HepG2 (cell line): ENCODE data around the gene TRPV2. TPM values are rescaled to one million over a fixed set of nuclear protein-coding genes. Genes with fewer than 3 reads are reported as not detected.

Source experiments
- FLYWCH1 ChIP-seq: sonication (generic); formaldehyde crosslinking; IDR thresholded peaks from 2 replicates; pipeline ENCODE4 v1.8.1; 2023; ENCODE audit warnings: mild to moderate bottlenecking, missing genetic modification reagents
- GZF1 ChIP-seq: sonication (generic); formaldehyde crosslinking; IDR thresholded peaks from 2 replicates; pipeline ENCODE4 v1.5.1; 2020; ENCODE audit warnings: mild to moderate bottlenecking, missing genetic modification reagents
- MYNN ChIP-seq: sonication (generic); formaldehyde crosslinking; IDR thresholded peaks from 2 replicates; pipeline ENCODE4 v1.4.0; 2020; ENCODE audit warnings: mild to moderate bottlenecking, low read depth, missing genetic modification reagents
- RBFOX2 ChIP-seq: fragments of 200-400 bp; formaldehyde crosslinking; IDR thresholded peaks from 2 replicates; pipeline ENCODE4 v1.6.1; 2017; ENCODE audit warnings: low read depth, mild to moderate bottlenecking, low read length
- RFX3 ChIP-seq: IDR thresholded peaks from 2 replicates; pipeline ENCODE4 v1.6.1; 2016; ENCODE audit warnings: missing biosample characterization, missing genetic modification reagents
- ZNF264 ChIP-seq: sonication (generic); formaldehyde crosslinking; IDR thresholded peaks from 2 replicates; pipeline ENCODE4 v1.4.0; 2020; ENCODE audit warnings: missing genetic modification reagents
- ZNF335 ChIP-seq: sonication (generic); formaldehyde crosslinking; IDR thresholded peaks from 2 replicates; pipeline ENCODE4 v1.4.0; 2020; ENCODE audit warnings: missing genetic modification reagents
- ZNF552 ChIP-seq: sonication (generic); formaldehyde crosslinking; IDR thresholded peaks from 2 replicates; pipeline ENCODE4 v1.9.0; 2022; ENCODE audit warnings: missing genetic modification reagents, mild to moderate bottlenecking, borderline replicate concordance
- ZNF569 ChIP-seq: sonication (generic); formaldehyde crosslinking; IDR thresholded peaks from 2 replicates; pipeline ENCODE4 v1.5.0; 2020; ENCODE audit warnings: mild to moderate bottlenecking, missing genetic modification reagents, moderate library complexity, borderline replicate concordance
- ZNF788 ChIP-seq: sonication (generic); formaldehyde crosslinking; IDR thresholded peaks from 2 replicates; pipeline ENCODE4 v1.5.0; 2020; ENCODE audit warnings: mild to moderate bottlenecking, missing genetic modification reagents, borderline replicate concordance
- polyA plus RNA-seq, 8 experiments: library from polyadenylated mRNA; depleted of rRNA in 3 of 8; stranded (reverse) in 7 of 8; unstranded in 1 of 8; fragments of >200 nt; fragmentation: Illumina TruSeq in 4 of 8; extraction: Trizol in 4 of 8; gene quantifications; 2 replicates each; pipeline versions ENCODE4 v1.2.1 to v1.2.3, GENCODE V29; 2011 to 2016; ENCODE audit warnings: low read depth in 4 of 8, missing spikeins in 1 of 8, mixed read lengths in 1 of 8; ENCODE audit not compliant: insufficient read depth in 1 of 8
- total RNA-seq, 5 experiments: library from RNA; depleted of rRNA; stranded (reverse); fragments of >200 nt; fragmentation: Illumina TruSeq; extraction: Trizol; gene quantifications; 2 replicates each; pipeline ENCODE4 v1.2.3, GENCODE V29; 2016; ENCODE audit warnings: low read depth in 1 of 5
- TF ChIP-seq, protein P1 (sequence below): sonication (generic); formaldehyde crosslinking; IDR thresholded peaks from 2 replicates; pipeline ENCODE4 v1.4.0; 2020; ENCODE audit warnings: missing genetic modification reagents
- TF ChIP-seq, protein P2 (sequence below): sonication (generic); formaldehyde crosslinking; IDR thresholded peaks from 2 replicates; pipeline ENCODE4 v1.5.1; 2020; ENCODE audit warnings: mild to moderate bottlenecking, moderate library complexity, missing genetic modification reagents

TRPV2 gene
- total and polyA plus RNA-seq, 2 of the 13 experiments (the other 11 are each of a cell fraction or from before 2014, with no cell fraction given), result 13.6 to 21.3 TPM

DNA sequence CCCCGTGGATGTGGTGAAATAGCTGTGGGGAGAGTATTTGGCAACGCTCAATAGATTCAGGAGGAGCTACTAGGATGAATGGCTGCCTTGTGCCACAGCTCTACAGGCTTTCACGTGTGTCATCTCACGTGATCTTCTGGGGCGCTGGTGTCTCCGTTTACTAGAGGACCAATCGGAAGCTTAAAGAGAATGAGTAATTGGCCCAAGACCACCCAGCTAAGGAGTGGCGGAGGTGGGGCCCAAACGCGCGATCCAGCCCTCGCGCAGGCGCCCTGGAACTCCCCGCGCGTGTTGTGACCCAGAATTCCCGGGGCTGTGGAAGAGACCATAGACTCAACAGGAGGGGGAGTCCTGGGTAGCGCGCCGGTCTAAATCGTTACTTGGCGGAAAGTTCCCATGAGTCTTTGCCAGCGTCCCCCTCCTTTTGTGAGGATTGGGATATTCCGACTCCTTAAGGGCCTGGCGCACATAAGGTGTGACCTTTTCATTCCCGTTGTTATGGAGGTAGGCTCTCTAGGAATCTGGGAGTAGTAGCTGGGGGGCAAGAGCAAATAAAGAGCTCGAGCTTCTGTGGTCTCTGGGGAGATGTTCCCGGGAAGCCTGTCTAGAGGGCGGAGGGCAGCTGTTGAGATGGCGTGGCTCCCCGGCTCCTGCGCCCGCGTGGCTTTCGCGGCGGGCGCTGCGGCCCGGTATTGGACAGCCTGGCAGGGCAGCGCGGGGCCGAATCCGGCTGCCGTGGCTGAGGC, 23.4 kb downstream of the TRPV2 start (continued):
- TF ChIP-seq GZF1 (no peak; the same call in 1 of the 2 replicates), ZNF788 (CRISPR knock-in tag) (peak; percentile 75; the same call in 1 of the 2 replicates), ZNF335 (CRISPR knock-in tag) (peak; percentile 68; the same call in 1 of the 2 replicates), ZNF264 (CRISPR knock-in tag) (no peak; the same call in 1 of the 2 replicates), FLYWCH1 (CRISPR knock-in tag) (no peak), RFX3 (CRISPR knock-in tag) (peak; percentile 52; the same call in 1 of the 2 replicates), RBFOX2 (peak; percentile 100), ZNF569 (CRISPR knock-in tag) (no peak), MYNN (CRISPR knock-in tag) (no peak), ZNF552 (no peak)
- TF ChIP-seq, protein P1, sequence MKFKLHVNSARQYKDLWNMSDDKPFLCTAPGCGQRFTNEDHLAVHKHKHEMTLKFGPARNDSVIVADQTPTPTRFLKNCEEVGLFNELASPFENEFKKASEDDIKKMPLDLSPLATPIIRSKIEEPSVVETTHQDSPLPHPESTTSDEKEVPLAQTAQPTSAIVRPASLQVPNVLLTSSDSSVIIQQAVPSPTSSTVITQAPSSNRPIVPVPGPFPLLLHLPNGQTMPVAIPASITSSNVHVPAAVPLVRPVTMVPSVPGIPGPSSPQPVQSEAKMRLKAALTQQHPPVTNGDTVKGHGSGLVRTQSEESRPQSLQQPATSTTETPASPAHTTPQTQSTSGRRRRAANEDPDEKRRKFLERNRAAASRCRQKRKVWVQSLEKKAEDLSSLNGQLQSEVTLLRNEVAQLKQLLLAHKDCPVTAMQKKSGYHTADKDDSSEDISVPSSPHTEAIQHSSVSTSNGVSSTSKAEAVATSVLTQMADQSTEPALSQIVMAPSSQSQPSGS (CRISPR knock-in tag), result peak; percentile 65; the same call in 1 of the 2 replicates
- TF ChIP-seq, protein P2, sequence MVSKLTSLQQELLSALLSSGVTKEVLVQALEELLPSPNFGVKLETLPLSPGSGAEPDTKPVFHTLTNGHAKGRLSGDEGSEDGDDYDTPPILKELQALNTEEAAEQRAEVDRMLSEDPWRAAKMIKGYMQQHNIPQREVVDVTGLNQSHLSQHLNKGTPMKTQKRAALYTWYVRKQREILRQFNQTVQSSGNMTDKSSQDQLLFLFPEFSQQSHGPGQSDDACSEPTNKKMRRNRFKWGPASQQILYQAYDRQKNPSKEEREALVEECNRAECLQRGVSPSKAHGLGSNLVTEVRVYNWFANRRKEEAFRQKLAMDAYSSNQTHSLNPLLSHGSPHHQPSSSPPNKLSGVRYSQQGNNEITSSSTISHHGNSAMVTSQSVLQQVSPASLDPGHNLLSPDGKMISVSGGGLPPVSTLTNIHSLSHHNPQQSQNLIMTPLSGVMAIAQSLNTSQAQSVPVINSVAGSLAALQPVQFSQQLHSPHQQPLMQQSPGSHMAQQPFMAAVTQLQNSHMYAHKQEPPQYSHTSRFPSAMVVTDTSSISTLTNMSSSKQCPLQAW (CRISPR knock-in tag), result 0 out of 2 replicates have a peak, but pooled peaks have one; percentile 34
